Upper lobe of right lung (tissue), 1 donor: Measurements from ENCODE around the gene STK32C. TPM values are rescaled to one million over a fixed set of nuclear protein-coding genes. Genes with fewer than 3 reads are reported as not detected.

Source experiments
- ATAC-seq: fragments of 200-7000 bp; cut with Tn5 transposase; one replicate; pipeline ENCODE4 v1.9.1; 2020; ENCODE audit warnings: mild to moderate bottlenecking, moderate library complexity
- DNase-seq: peaks from one replicate; pipeline ENCODE4 v3.0.0-alpha.2; 2020
- H3K27ac ChIP-seq: fragments of 200-600 bp; one replicate; pipeline ENCODE4 v1.8.0; 2022
- H3K27me3 ChIP-seq: fragments of 200-600 bp; one replicate; pipeline ENCODE4 v1.8.0; 2022; ENCODE audit warnings: mild to moderate bottlenecking
- H3K36me3 ChIP-seq: fragments of 200-600 bp; one replicate; pipeline ENCODE4 v1.8.0; 2022
- H3K4me1 ChIP-seq: fragments of 200-600 bp; one replicate; pipeline ENCODE4 v1.8.0; 2022
- H3K4me3 ChIP-seq: fragments of 200-600 bp; one replicate; pipeline ENCODE4 v1.8.0; 2022; ENCODE audit warnings: mild to moderate bottlenecking
- H3K9me3 ChIP-seq: fragments of 200-600 bp; one replicate; pipeline ENCODE4 v1.8.0; 2022
- intact Hi-C: fragments of 100-400 bp; cut with DNase I; formaldehyde crosslinking; loops from one replicate; pipeline ENCODE4 v1.11.0; 2022
- total RNA-seq: library from RNA; stranded (reverse); fragmentation: NEBNext Ultra II Directional; extraction: Animal tissue kit (Norgen Biotek cat#: 25700); gene quantifications from one replicate; pipeline ENCODE4 v1.2.1, GENCODE V29; 2021
- TF ChIP-seq, protein P1 (sequence below): fragments of 200-600 bp; IDR thresholded peaks from one replicate; pipeline ENCODE4 v1.8.0; 2022; ENCODE audit warnings: antibody characterized with exemption
- donor health status: DM: no; HTN: yes; CAD: no; lungs with severe emphysema.

STK32C gene
- total RNA-seq, 1 donor from 2014 or later = 13.2 TPM

- Histone ChIP-seq H3K27ac (no peak overlapping the region), H3K27me3 (peaks cover 23% of the 10 kb centered on the region), H3K36me3 (no peaks in the 10 kb centered on the region), H3K4me1 (no peaks in the 10 kb centered on the region), H3K4me3 (no peak overlapping the region), H3K9me3 (no peaks in the 10 kb centered on the region)
- DNase-seq (no peak), ATAC-seq (no peak)
- TF ChIP-seq, protein P1, sequence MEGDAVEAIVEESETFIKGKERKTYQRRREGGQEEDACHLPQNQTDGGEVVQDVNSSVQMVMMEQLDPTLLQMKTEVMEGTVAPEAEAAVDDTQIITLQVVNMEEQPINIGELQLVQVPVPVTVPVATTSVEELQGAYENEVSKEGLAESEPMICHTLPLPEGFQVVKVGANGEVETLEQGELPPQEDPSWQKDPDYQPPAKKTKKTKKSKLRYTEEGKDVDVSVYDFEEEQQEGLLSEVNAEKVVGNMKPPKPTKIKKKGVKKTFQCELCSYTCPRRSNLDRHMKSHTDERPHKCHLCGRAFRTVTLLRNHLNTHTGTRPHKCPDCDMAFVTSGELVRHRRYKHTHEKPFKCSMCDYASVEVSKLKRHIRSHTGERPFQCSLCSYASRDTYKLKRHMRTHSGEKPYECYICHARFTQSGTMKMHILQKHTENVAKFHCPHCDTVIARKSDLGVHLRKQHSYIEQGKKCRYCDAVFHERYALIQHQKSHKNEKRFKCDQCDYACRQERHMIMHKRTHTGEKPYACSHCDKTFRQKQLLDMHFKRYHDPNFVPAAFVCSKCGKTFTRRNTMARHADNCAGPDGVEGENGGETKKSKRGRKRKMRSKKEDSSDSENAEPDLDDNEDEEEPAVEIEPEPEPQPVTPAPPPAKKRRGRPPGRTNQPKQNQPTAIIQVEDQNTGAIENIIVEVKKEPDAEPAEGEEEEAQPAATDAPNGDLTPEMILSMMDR = no peak
- intact Hi-C loops = no loop called here
Measured at GRCh38 chr10:132176623-132177500, 130.9 kb downstream of the STK32C start.

- DNase-seq (no peak), ATAC-seq (no peak)
- Histone ChIP-seq H3K27ac (no peak overlapping the region), H3K36me3 (no peaks in the 10 kb centered on the region), H3K4me3 (no peak overlapping the region), H3K27me3 (peaks cover 23% of the 10 kb centered on the region), H3K4me1 (no peaks in the 10 kb centered on the region), H3K9me3 (no peaks in the 10 kb centered on the region)
- intact Hi-C loops = no loop called here
- TF ChIP-seq, protein P1 = no peak
Measured at GRCh38 chr10:132175907-132176581, 131.7 kb downstream of the STK32C start.

- Histone ChIP-seq H3K4me1 (no peaks in the 10 kb centered on the region), H3K36me3 (no peaks in the 10 kb centered on the region), H3K9me3 (no peaks in the 10 kb centered on the region), H3K27ac (no peak overlapping the region), H3K27me3 (peaks cover 23% of the 10 kb centered on the region), H3K4me3 (no peak overlapping the region)
- TF ChIP-seq, protein P1 = no peak
- ATAC-seq = no peak
- DNase-seq = no peak
- intact Hi-C loops = no loop called here
Measured at GRCh38 chr10:132175408-132175807, 132.3 kb downstream of the STK32C start.

GRCh38 chr10:132174237-132174636 is 133.5 kb downstream of the STK32C start:
- TF ChIP-seq, protein P1 = no peak
- DNase-seq (no peak), ATAC-seq (no peak)
- no peaks in the 10 kb centered on the region for H3K36me3 ChIP-seq
- no peak overlapping the region for H3K27ac ChIP-seq
- intact Hi-C loops = no loop called here
- H3K4me1 ChIP-seq = no peaks in the 10 kb centered on the region
- no peaks in the 10 kb centered on the region for H3K9me3 ChIP-seq
- H3K27me3 ChIP-seq = peaks cover 21% of the 10 kb centered on the region
- H3K4me3 ChIP-seq = no peak overlapping the region

GRCh38 chr10:132173185-132173584 is 134.6 kb downstream of the STK32C start:
- H3K4me3 ChIP-seq = no peak overlapping the region
- no peaks in the 10 kb centered on the region for H3K4me1 ChIP-seq
- H3K9me3 ChIP-seq = no peaks in the 10 kb centered on the region
- H3K27ac ChIP-seq = no peak overlapping the region
- H3K36me3 ChIP-seq = no peaks in the 10 kb centered on the region
- peaks cover 13% of the 10 kb centered on the region for H3K27me3 ChIP-seq
- intact Hi-C loops = no loop called here
- ATAC-seq (no peak), DNase-seq (no peak)
- TF ChIP-seq, protein P1 = no peak
